NOMO-1 treated with DMSO at 0.1 percent for 48 hours (cell line): ENCODE results near the gene AMBRA1.
A peak's percentile ranks its signal among the peaks of the same experiment; 100 is the strongest.

ENCODE experiments used
- DNase-seq: peaks from one replicate; lab custom pipeline; 2025; ENCODE audit not compliant: unreplicated experiment; lab: John Stamatoyannopoulos, UW

Gene AMBRA1

GRCh38 chr11:46574656-46575055 lies 19.2 kb downstream of the AMBRA1 start:
- DNase-seq: no peak

GRCh38 chr11:46570790-46571398 lies 22.9 kb downstream of the AMBRA1 start:
- no peak for DNase-seq

- DNase-seq: no peak
Measured at GRCh38 chr11:46565232-46565840, 28.5 kb downstream of the AMBRA1 start.

- DNase-seq: no peak
Measured at GRCh38 chr11:46564459-46564858, 29.4 kb downstream of the AMBRA1 start.

GRCh38 chr11:46562527-46562926 lies 31.3 kb downstream of the AMBRA1 start:
- DNase-seq: no peak

- peak; percentile 24 for DNase-seq
Measured at GRCh38 chr11:46560300-46560991, 33.4 kb downstream of the AMBRA1 start.

- no peak for DNase-seq
Measured at GRCh38 chr11:46559815-46560214, 34.0 kb downstream of the AMBRA1 start.

- no peak for DNase-seq
Measured at GRCh38 chr11:46557684-46558151, 36.1 kb downstream of the AMBRA1 start.

GRCh38 chr11:46555267-46556054 lies 38.4 kb downstream of the AMBRA1 start:
- no peak for DNase-seq

GRCh38 chr11:46554213-46555147 lies 39.3 kb downstream of the AMBRA1 start:
- peak; percentile 76 for DNase-seq

GRCh38 chr11:46553814-46554212 lies 40.0 kb downstream of the AMBRA1 start:
- no peak for DNase-seq

- DNase-seq: no peak
Measured at GRCh38 chr11:46551261-46551660, 42.6 kb downstream of the AMBRA1 start.

GRCh38 chr11:46547579-46547978 lies 46.2 kb downstream of the AMBRA1 start:
- DNase-seq: no peak

GRCh38 chr11:46543564-46543963 lies 50.3 kb downstream of the AMBRA1 start:
- DNase-seq: no peak

- no peak for DNase-seq
Measured at GRCh38 chr11:46541593-46542371, 52.0 kb downstream of the AMBRA1 start.

- no peak for DNase-seq
Measured at GRCh38 chr11:46540807-46541206, 53.0 kb downstream of the AMBRA1 start.

- peak; percentile 68 for DNase-seq
Measured at GRCh38 chr11:46537537-46538295, 56.1 kb downstream of the AMBRA1 start.

GRCh38 chr11:46537121-46537520 lies 56.7 kb downstream of the AMBRA1 start:
- DNase-seq: no peak

- DNase-seq: no peak
Measured at GRCh38 chr11:46535688-46536087, 58.1 kb downstream of the AMBRA1 start.
